ENCODE results near the gene ZSWIM5. TPM values are rescaled to one million over a fixed set of nuclear protein-coding genes. Genes with fewer than 3 reads are reported as not detected.

ZSWIM5 gene
- total and polyA plus RNA-seq, 9 of the 15 experiments (the other 6 are each of a cell fraction or from before 2014, with no cell fraction given): under 0.01 to 0.07 (median 0.03) TPM; not detected in 3

- TF ChIP-seq CUX1 (CRISPR knock-in tag; IDR thresholded peaks at IDR 0.05) (no peak), ZNF431 (CRISPR knock-in tag; IDR thresholded peaks at IDR 0.05) (no peak), FOS (IDR thresholded peaks at IDR 0.05; ENCODE audit: extremely low read depth, insufficient read length) (no peak), ZBTB17 (CRISPR knock-in tag; IDR thresholded peaks at IDR 0.05) (no peak), CHD1 (IDR thresholded peaks at IDR 0.05; ENCODE audit: low read length) (peak; percentile 99), PRMT5 (CRISPR knock-in tag; IDR thresholded peaks at IDR 0.05) (no peak), CHD2 (IDR thresholded peaks at IDR 0.05; ENCODE audit: low read depth, low read length) (no peak), HMG20B (CRISPR knock-in tag; IDR thresholded peaks at IDR 0.05) (peak; percentile 76; the same call in 1 of the 2 replicates), MTA3 (IDR thresholded peaks at IDR 0.05; ENCODE audit: borderline replicate concordance) (peak; percentile 29; the same call in 1 of the 2 replicates), BRF2 (IDR thresholded peaks at IDR 0.05; ENCODE audit: borderline replicate concordance, insufficient read depth, insufficient read length) (no peak), GATAD2B (IDR thresholded peaks at IDR 0.05; ENCODE audit: borderline replicate concordance) (no peak; the same call in none of the 2 replicates), ARID4B (CRISPR knock-in tag; IDR thresholded peaks at IDR 0.05) (peak; percentile 73), HCFC1 (IDR thresholded peaks at IDR 0.05; ENCODE audit: low read depth, low read length) (peak; percentile 87), CHCHD3 (CRISPR knock-in tag; IDR thresholded peaks at IDR 0.05) (no peak; the same call in 1 of the 2 replicates), ZBTB34 (CRISPR knock-in tag; IDR thresholded peaks at IDR 0.05) (no peak), BMI1 (IDR thresholded peaks at IDR 0.05; ENCODE audit: low read length) (no peak)
Observed at GRCh38 chr1:45011837-45012638, 194.4 kb downstream of the ZSWIM5 start, which contains the start of gene UROD (continued).
